Measurements from ENCODE around the gene C9orf50.
A peak's percentile ranks its signal among the peaks of the same experiment; 100 is the strongest.

Gene C9orf50

GRCh38 chr9:129586685-129587084 lies 34.2 kb downstream of the C9orf50 start:
- DNase-seq = peak; percentile 16

GRCh38 chr9:129586245-129586644 lies 34.7 kb downstream of the C9orf50 start:
- no peak for DNase-seq

- DNase-seq = no peak
These were observed 35.5 kb downstream of the C9orf50 start for GRCh38 chr9:129585352-129585751.

GRCh38 chr9:129584136-129584535 lies 36.8 kb downstream of the C9orf50 start:
- DNase-seq = peak; percentile 71

DNA sequence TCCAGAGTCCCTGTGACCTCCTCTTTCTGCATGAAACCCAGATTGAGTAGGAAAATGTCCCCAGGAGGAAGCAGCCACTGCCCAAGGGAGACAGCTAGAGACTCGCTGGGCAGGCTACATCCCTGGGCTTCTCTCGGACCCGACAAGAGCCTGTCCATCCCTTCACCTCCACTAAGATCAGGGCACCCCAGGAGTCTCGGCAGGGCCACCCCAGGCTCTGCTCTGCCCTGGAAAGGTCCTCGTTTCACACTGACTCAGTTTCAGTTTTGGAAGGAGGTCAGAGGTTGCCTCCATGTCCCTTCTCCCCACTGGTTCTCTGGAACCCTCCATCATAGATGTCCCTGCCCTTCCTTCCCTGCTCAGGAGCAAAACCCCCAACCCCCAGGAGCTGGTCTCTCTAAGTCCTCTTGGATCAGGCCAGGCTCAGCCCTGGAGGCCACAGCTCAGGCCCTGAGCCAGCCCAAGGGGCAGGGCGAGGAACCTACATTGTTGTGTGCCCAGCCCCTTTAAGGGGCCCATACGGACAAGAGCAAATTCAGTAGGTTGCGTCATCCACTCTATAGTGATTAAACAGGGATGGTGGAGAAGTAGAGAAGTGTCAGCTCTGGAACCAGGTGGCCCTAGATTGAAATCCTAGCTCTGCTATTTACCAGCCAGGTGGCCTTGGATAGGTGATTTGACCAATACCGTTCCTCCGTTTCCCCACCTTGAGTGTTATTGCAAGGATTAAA lies 37.4 kb downstream of the C9orf50 start:
- DNase-seq = no peak

DNA sequence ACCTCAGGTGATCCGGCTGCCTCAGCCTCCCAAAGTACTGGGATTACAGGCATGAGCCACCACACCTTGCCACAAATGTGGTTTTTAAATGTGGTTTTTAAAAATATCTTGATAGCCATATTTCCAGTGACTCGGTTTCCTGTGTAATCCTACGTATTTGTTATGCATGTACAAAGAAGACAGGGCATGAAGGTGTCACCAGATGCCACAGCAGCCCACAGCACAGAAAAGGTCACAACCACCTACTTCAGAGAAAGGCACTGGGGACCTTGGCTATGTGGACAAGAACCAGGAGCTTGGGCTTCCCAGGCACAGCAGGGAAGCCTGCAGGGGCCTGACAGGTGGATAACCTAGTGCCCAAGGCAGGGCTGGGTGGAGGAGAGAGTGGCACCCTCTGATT lies 38.0 kb downstream of the C9orf50 start:
- peak; percentile 45 for DNase-seq

GRCh38 chr9:129581505-129582189 lies 39.3 kb downstream of the C9orf50 start:
- DNase-seq = no peak

DNA sequence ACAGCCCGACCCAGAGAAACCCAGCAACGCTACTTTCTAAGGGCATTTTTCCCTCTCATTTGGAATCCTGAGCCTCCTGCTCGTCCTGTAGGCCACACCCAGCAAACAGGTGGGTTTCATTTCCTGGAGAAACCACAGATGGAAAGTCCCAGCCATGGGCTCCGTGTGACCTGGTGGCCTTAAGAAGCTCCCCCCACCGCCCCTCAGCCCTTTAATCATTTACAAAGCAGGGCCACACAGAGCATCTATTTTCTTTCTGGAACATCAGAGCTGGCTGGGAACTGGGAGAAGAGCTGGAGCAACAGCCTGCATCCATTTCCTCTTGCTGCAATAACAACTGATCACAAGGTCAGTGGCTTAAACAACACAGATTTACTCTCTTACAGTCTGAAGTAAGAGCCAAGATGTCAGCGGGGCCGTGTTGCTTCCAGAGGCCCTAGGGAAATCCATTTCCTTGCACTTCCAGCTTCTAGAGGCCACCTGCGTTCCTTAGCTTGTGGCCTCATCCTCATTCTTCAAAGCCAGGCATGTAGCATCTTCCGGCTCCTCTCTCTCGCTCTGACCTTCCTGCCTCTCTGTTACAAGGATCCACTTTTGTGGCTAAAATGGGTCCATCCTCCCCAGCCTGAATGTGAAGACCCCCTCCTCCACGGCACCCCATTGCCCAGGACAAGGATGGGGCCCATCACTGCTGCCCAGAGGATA lies 40.5 kb downstream of the C9orf50 start:
- DNase-seq = peak; percentile 33

- no peak for DNase-seq
These were observed 41.6 kb downstream of the C9orf50 start for GRCh38 chr9:129579294-129579693.

DNA sequence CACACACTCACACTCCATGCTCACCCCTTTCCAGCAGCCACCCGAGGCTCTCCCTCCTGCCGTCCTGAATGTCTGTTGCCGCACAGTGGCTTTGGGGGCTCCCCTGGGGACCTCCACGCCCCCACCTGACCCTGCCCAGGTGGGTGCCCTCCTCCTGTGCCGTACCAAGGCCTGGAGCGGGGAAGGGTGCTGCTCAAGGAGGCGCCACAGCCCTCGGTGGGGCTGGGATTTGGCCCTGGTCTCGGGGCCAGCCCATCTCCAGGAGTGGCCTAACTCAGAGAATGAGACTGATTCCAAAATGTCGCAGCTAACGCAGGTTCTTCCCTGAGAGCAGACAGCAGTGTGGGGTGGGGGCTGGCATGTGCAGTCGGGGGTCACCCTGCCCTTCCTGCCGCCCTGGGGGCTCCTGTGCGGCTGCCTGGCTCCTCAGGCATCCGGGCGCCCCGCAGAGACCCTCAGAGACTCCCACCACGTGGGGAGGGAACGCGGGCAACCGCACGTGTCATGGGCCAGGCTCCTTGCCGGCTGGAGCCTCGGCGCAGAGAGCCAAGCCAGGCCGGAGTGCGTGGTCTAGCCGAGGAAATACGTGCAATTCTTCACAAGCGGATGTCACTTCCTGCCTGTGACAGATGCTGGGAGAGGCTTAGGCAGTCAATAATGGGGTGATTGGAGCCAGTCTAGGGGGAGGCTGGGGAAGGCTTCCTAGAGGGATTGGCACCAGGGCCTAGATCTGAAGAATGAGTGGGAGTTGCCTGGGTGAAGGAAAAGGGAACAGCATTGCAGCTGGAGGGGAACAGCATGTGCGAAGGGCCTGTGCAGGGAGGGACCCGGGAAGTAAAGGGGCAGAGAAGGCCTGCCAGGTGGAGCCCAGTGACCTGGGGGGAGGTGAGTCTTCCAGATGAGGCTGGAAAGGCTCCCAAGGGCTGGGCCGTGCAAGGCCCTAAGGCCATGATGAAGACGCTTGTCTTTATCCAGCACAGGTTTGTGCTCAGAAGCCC lies 44.1 kb downstream of the C9orf50 start:
- DNase-seq = no peak

- no peak for DNase-seq
These were observed 45.1 kb downstream of the C9orf50 start for GRCh38 chr9:129575818-129576217.

DNA sequence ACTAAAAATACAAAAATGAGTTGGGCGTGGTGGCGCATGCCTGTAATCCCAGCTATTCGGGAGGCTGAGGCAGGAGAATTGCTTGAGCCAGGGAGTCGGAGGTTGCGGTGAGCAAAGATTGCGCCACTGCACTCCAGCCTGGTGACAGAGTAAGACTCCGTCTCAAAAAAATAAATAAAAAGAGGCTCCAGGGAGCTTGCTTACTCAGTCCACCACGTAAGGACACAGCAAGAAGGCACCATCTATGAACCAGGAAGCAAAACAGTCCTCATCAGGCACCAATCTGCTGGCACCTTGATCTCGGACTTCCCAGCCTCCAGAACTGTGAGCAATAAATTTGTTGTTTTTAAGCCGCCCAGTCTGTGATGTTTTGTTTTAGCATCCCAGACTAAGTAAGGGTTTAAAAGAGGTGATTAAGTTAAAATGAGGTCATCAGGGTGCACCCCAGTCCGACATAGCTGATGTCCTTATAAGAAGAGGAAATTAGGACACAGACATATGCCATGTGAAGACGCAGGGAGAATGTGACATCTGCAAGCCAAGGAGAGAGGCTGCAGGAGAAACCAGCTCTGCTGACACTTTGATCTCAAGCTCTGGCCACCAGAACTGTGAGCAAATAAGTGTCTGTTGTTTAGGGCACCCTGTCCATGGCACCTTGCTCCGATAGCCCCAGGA lies 45.9 kb downstream of the C9orf50 start:
- no peak for DNase-seq

- no peak for DNase-seq
These were observed 46.9 kb downstream of the C9orf50 start for GRCh38 chr9:129573977-129574376.

- no peak for DNase-seq
These were observed 48.4 kb downstream of the C9orf50 start for GRCh38 chr9:129572517-129572916.

GRCh38 chr9:129572052-129572425 lies 48.9 kb downstream of the C9orf50 start:
- no peak for DNase-seq

GRCh38 chr9:129571298-129572051 lies 49.4 kb downstream of the C9orf50 start:
- DNase-seq = no peak

- no peak for DNase-seq
These were observed 50.2 kb downstream of the C9orf50 start for GRCh38 chr9:129570450-129571297.

DNA sequence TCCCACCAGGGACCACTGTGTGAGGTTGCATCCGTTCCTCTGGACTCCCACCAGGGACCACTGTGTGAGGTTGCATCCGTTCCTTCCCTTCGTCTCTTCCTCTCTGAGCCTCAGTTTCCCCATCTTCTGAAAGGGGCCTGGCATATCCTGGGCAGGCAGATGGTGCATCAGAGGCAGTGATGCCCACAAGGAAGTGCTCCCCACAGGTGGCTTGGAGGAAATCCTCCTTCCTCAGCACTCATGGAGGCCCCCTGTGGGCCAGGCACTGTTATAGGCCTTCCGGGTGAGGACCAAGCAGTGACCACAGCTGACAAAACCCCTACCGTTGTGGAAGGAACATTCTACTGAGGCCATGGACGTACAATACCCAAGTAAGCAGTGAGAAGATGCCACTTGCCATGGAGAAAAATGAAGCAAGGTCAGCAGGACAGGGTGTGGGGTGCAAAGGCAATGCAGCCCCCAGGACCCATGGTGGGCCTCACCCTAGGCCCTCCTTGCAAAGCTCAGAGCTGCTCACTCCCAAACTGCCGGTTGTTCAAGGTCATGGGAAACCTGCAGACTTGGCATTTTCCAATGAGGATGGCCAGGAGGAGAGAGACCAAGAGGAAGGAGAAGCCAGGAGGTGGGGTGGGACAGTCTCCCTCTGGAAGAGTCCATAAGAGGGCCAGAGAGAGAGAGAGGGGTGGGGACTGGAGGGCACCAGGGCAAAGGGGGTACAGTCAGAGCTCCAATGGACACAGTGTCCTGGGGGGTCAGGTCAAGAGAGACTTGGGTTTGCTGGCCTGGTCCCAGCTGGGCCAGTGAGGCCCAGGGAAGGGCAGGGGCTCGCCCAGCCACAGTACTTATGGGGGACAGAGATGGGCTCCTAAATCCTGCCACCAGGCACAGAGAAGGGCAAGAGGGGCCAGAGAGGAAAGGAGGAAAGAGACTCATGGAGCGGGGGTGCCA lies 51.1 kb downstream of the C9orf50 start:
- DNase-seq = no peak

All from CD4-positive, alpha-beta T cell treated with Interleukin-4 for 4 hours (primary cell).